ENCODE measurements around the gene LCLAT1.

Gene LCLAT1

GRCh38 chr2:30414961-30415360 is 32.1 kb upstream of the LCLAT1 start:
- POLR2A ChIA-PET: no interaction called here
- TF ChIP-seq ZNF175 (tag by site-specific recombination; IDR thresholded peaks at IDR 0.05): no peak
- TF ChIP-seq ZNF214 (tag by site-specific recombination; IDR thresholded peaks at IDR 0.05; ENCODE audit: borderline replicate concordance): no peak
- no peaks in the 10 kb centered on the region for H3K4me1 ChIP-seq (ENCODE audit: control insufficient read depth, insufficient read depth, low read length)

DNA sequence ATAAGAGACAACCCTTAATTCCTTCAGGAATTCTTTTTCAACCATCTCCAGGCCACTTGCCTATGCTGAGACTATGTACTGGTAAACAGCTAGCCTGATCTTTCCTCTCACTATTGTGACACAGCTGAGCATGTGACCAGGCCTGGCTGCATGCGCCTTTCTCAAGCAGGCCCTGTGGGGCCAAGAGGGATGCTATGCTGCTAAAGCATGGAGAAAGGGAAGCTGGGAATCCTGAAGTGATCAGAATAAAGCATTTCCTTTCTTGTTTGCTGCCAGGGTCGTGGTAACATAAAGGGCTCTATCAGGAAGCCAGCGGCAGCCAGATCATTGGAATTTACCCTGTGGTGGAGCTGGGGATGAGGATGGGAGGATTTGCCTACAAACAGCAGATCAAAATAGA is 29.8 kb upstream of the LCLAT1 start:
- H3K27ac ChIP-seq (ENCODE audit: extremely low read depth, low read depth, low read length): no peak overlapping the region
- peaks cover 8% of the 10 kb centered on the region; the same call in 1 of the 2 replicates for H3K4me1 ChIP-seq (ENCODE audit: control insufficient read depth, insufficient read depth, low read length)
- CTCF ChIA-PET: interaction anchor here (0.7 to 0.8 kb wide), 2 partner anchors 143 to 178 kb away, joined by 3 read pairs; no protein-coding TSS in a partner anchor
- TF ChIP-seq ZNF433 (tag by site-specific recombination; IDR thresholded peaks at IDR 0.05; ENCODE audit: low read depth) (no peak), ZNF350 (tag by site-specific recombination; IDR thresholded peaks at IDR 0.05) (no peak), FEZF1 (tag by site-specific recombination; IDR thresholded peaks at IDR 0.05) (no peak), ZNF157 (tag by site-specific recombination; IDR thresholded peaks at IDR 0.05) (no peak), KLF8 (tag by site-specific recombination; IDR thresholded peaks at IDR 0.05) (no peak), ZNF302 (tag by site-specific recombination; IDR thresholded peaks at IDR 0.05; ENCODE audit: low read depth) (no peak), SCRT1 (tag by site-specific recombination; IDR thresholded peaks at IDR 0.05; ENCODE audit: borderline replicate concordance) (no peak), ZNF416 (tag by site-specific recombination; IDR thresholded peaks at IDR 0.05) (no peak), ZNF133 (tag by site-specific recombination; IDR thresholded peaks at IDR 0.05) (no peak), ZNF624 (tag by site-specific recombination; IDR thresholded peaks at IDR 0.05) (no peak), ZNF555 (tag by site-specific recombination; conservative IDR thresholded peaks at IDR 0.05) (no peak), ZNF354C (tag by site-specific recombination; IDR thresholded peaks at IDR 0.05; ENCODE audit: borderline replicate concordance, low read depth) (no peak)
- POLR2A ChIA-PET: interaction anchor here (0.7 kb wide), 2 partner anchors 45 to 184 kb away, joined by 3 to 7 read pairs; no protein-coding TSS in a partner anchor
- H3K9me3 ChIP-seq (ENCODE audit: control insufficient read depth, insufficient read depth, low read depth, low read length): no peaks in the 10 kb centered on the region
- no peak overlapping the region for H3K4me3 ChIP-seq (ENCODE audit: low read depth, low read length)
- no peaks in the 10 kb centered on the region for H3K36me3 ChIP-seq (ENCODE audit: control insufficient read depth in 2 of 2, insufficient read depth in 1 of 2, low read length in 2 of 2)

More at GRCh38 chr2:30414961-30415360, 32.1 kb upstream of the LCLAT1 start:
- CTCF ChIA-PET: interaction anchor here (0.8 to 1.1 kb wide), 2 partner anchors 250 to 297 kb away, joined by 3 to 4 read pairs; no protein-coding TSS in a partner anchor
- no peaks in the 10 kb centered on the region for H3K36me3 ChIP-seq (ENCODE audit: control insufficient read depth in 2 of 2, insufficient read depth in 1 of 2, low read length in 2 of 2)
- H3K4me3 ChIP-seq (ENCODE audit: low read depth, low read length): no peak overlapping the region
- no peak overlapping the region for H3K27ac ChIP-seq (ENCODE audit: extremely low read depth, low read depth, low read length)
- no peaks in the 10 kb centered on the region for H3K9me3 ChIP-seq (ENCODE audit: control insufficient read depth, insufficient read depth, low read depth, low read length)

- CTCF ChIA-PET: interaction anchor here (0.7 to 1.2 kb wide), 4 partner anchors 11 to 753 kb away, joined by 3 to 5 read pairs (median 3); no protein-coding TSS in a partner anchor
- POLR2A ChIA-PET: interaction anchor here (0.9 to 1.9 kb wide), 2 partner anchors 26 to 190 kb away, joined by 3 to 5 read pairs; partner anchors contain the start of genes LBH and LCLAT1
- TF ChIP-seq PRDM10 (tag by site-specific recombination; IDR thresholded peaks at IDR 0.05) (no peak), ZFHX2 (tag by site-specific recombination; conservative IDR thresholded peaks at IDR 0.05) (peak; percentile 17; the same call in 1 of the 2 replicates)
- no peaks in the 10 kb centered on the region for H3K36me3 ChIP-seq (ENCODE audit: control insufficient read depth in 2 of 2, insufficient read depth in 1 of 2, low read length in 2 of 2)
- no peak overlapping the region for H3K4me3 ChIP-seq (ENCODE audit: low read depth, low read length)
- H3K27ac ChIP-seq (ENCODE audit: extremely low read depth, low read depth, low read length): no peak overlapping the region
- peaks cover 8% of the 10 kb centered on the region; the same call in 1 of the 2 replicates for H3K4me1 ChIP-seq (ENCODE audit: control insufficient read depth, insufficient read depth, low read length)
- H3K9me3 ChIP-seq (ENCODE audit: control insufficient read depth, insufficient read depth, low read depth, low read length): no peaks in the 10 kb centered on the region
These were observed 25.9 kb upstream of the LCLAT1 start for GRCh38 chr2:30421026-30421603.

Measured in HEK293 (cell line).